CD4-positive, alpha-beta T cell treated with Interleukin-10 for 1 hour (primary cell): ENCODE data around the gene ZNF628.
"Not testable (repeated sequence)": the region's sequence is repeated elsewhere in the genome, so short reads cannot be mapped to it uniquely, and the experiment has no call there.

Experiments used
- DNase-seq: peaks from one replicate; pipeline ENCODE4 v3.0.0-alpha.2; 2020

Gene ZNF628

GRCh38 chr19:55486043-55486970 lies 9.9 kb downstream of the ZNF628 start:
- no peak for DNase-seq

GRCh38 chr19:55486971-55487923 lies 10.8 kb downstream of the ZNF628 start:
- no peak for DNase-seq

- no peak for DNase-seq
Observed at GRCh38 chr19:55487924-55488687, 11.7 kb downstream of the ZNF628 start, which contains the start of gene SSC5D. SSC5D (plus strand) TSS chr19:55488436; CDS start chr19:55488590, 154 bp downstream.

GRCh38 chr19:55488986-55489710 lies 12.7 kb downstream of the ZNF628 start:
- DNase-seq: no peak

- no peak for DNase-seq
Observed at GRCh38 chr19:55489711-55490477, 13.5 kb downstream of the ZNF628 start.

GRCh38 chr19:55490478-55491432 lies 14.3 kb downstream of the ZNF628 start:
- DNase-seq: no peak

- DNase-seq: no peak
Observed at GRCh38 chr19:55491546-55492360, 15.3 kb downstream of the ZNF628 start.

GRCh38 chr19:55492362-55492944 lies 16.0 kb downstream of the ZNF628 start:
- no peak for DNase-seq

- no peak for DNase-seq
Observed at GRCh38 chr19:55493052-55493644, 16.7 kb downstream of the ZNF628 start.

- DNase-seq: no peak
Observed at GRCh38 chr19:55493645-55494171, 17.3 kb downstream of the ZNF628 start.

GRCh38 chr19:55494172-55494761 lies 17.9 kb downstream of the ZNF628 start:
- DNase-seq: no peak

- DNase-seq: no peak
Observed at GRCh38 chr19:55495646-55496349, 19.4 kb downstream of the ZNF628 start.

- not testable (repeated sequence) for DNase-seq
Observed at GRCh38 chr19:55496820-55497219, 20.4 kb downstream of the ZNF628 start.

GRCh38 chr19:55497763-55498162 lies 21.3 kb downstream of the ZNF628 start:
- DNase-seq: no peak

- DNase-seq: no peak
Observed at GRCh38 chr19:55498246-55498840, 21.9 kb downstream of the ZNF628 start.

- DNase-seq: no peak
Observed at GRCh38 chr19:55500368-55500952, 24.0 kb downstream of the ZNF628 start.
